Stimulated activated CD8-positive, alpha-beta memory T cell treated with anti-CD3 and anti-CD28 coated beads, Interleukin-15, amount 100 ng/mL, for 4 hours (primary cell): ENCODE measurements around the gene USP49.

Experiments used
- DNase-seq, 2 donors: peaks; one replicate each; pipeline ENCODE4 v3.0.0-alpha.2; 2020; ENCODE audit warnings: low read depth in 2 of 2

The USP49 gene

GRCh38 chr6:41757271-41757670 is 137.9 kb downstream of the USP49 start:
- DNase-seq, result no peak

DNA sequence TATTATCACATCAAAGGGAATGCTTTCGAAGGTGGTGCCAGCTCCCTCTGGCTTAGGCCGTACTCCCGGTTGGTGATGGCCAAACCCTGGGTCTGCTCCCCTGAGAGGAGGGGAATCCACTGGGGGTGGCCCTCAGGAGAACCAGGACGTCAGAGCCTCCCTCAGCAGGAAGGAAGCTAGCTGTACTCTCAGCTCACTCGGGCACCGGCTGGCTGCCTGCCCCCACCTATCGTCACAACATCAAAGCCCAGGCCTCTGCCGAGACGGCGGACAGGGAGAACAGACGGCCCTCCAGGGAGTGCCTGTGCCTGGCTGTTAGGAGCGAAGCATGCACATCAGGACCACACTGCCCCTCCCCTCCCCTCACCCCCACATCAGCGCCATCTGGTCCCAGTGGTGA is 138.8 kb downstream of the USP49 start:
- no peak for DNase-seq

DNA sequence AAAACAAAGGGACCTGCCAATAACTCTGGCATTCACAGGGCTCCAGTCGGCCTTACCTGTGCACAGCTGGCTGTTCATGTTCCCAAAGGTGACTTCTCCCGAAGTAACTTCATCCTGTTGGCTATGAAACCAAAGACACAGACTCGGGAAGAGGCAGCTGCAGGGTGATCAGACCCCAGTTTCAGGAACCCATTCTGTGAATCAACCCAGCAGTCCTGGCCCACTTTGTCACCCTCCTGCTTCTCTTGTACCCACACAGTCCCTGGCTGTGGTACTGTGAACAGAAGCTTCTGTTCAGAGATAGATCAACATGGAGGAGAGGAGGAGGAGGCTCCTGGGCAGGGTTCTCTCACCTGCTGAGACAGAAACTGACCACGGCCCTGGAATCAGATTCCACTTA is 139.3 kb downstream of the USP49 start:
- DNase-seq, result no peak

DNA sequence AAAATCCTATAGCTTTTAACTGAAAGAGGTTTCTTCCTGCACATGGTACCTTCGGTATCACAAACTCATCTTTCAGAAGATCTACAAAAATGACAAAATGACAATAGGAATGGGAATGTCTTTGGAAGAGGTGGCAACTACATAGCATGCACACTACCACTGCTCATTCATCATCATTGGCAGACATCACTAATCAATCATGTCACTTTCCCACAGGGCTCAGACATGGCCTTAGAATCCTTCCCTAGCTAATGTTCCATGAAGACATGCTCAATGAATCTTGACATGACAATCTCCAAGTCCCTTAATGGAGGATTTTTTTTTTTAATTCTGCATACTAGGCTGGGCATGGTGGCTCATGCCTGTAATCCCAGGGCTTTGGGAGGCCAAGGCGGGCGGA is 144.8 kb downstream of the USP49 start:
- no peak for DNase-seq

DNA sequence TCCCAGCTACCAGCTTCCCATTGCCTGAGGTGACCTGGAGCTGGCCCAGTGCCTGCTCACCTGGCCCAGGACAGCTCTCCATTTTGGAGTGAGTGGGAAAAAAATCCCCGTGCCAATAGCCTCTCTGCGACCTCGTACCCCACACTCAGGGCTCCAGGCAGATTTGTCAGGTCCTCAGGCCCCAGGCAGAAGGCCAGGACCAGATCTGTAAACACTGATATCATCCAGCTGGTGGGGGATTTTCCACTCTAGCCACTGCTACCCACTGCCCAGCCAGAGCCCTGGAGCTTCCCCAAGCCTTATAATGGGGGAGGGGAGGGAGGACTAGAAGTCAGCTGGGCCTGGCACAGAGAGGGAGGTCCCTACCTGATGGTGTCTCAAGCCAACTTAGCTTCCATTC is 146.6 kb downstream of the USP49 start:
- no peak for DNase-seq

- DNase-seq, result no peak
These were observed 147.1 kb downstream of the USP49 start for GRCh38 chr6:41748102-41748477.

GRCh38 chr6:41747256-41748101 is 147.7 kb downstream of the USP49 start, which contains the start of gene PGC:
PGC (minus strand) TSS chr6:41747397; CDS start chr6:41747334, 63 bp downstream.
- DNase-seq, result no peak

- DNase-seq, result no peak
These were observed 149.1 kb downstream of the USP49 start for GRCh38 chr6:41746107-41746506.

GRCh38 chr6:41744236-41744787 is 150.9 kb downstream of the USP49 start:
- DNase-seq, result no peak

- DNase-seq, result no peak
These were observed 151.6 kb downstream of the USP49 start for GRCh38 chr6:41743406-41744235.

GRCh38 chr6:41741625-41742490 is 153.3 kb downstream of the USP49 start:
- DNase-seq, result no peak

GRCh38 chr6:41740366-41741162 is 154.6 kb downstream of the USP49 start:
- DNase-seq, result no peak
